ENCODE results near the gene FGF11.

DNA sequence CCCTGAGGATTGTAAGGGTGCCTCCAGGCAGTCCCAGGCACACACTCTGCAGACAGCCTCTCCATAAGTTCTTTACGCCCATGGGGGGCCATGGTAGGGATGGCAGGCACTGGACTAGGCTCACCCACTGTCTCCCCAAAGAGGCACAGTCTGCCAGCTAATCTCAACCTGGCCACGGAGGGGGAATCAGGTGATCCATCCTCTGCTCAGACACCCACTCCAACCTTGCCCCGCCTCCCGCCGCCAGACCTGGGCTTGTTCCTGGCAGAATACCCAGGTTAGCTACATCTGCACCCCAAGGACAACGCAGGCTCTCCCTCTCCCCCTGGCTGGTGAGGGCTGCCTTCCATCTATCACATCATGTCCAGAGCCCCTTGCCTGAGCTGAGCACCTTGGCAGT, 30.4 kb upstream of the FGF11 start:
- TF ChIP-seq CTCF (IDR thresholded peaks at IDR 0.05), result no peak
- no peak for TF ChIP-seq POLR2A (IDR thresholded peaks at IDR 0.05)
- no peak for TF ChIP-seq POLR2AphosphoS5 (IDR thresholded peaks at IDR 0.05)
